Astrocyte of the cerebellum (primary cell): ENCODE data around the gene EEF1A2.
A peak's percentile ranks its signal among the peaks of the same experiment; 100 is the strongest.

ENCODE experiments used
- DNase-seq: peaks from one replicate; pipeline ENCODE4 v3.0.0-alpha.2; 2011; ENCODE audit warnings: low read depth
- H3K4me3 ChIP-seq: 2 replicates; pipeline ENCODE4 v1.5.1; 2011; ENCODE audit warnings: mild to moderate bottlenecking, low read depth, low read length, moderate library complexity
- CTCF ChIP-seq: IDR thresholded peaks from 2 replicates; pipeline ENCODE4 v1.5.1; 2012; ENCODE audit warnings: low read length, low read depth, moderate library complexity, mild to moderate bottlenecking; ENCODE audit errors: missing control alignments
- in situ Hi-C: cut with HindIII; loops from 2 replicates; pipeline ENCODE4 v1.10.0; 2017; ENCODE audit warnings: low sequenced_read_pairs

EEF1A2 gene

GRCh38 chr20:63537525-63538203, 38.8 kb upstream of the EEF1A2 start:
- TF ChIP-seq CTCF, result peak; percentile 81
- in situ Hi-C loops, result loop anchor here (10.0 kb wide), 1 partner anchor 127 kb away; no protein-coding TSS in a partner anchor
- peak; percentile 51 for DNase-seq
- peak overlapping the region; percentile 12 for H3K4me3 ChIP-seq

- peak within 1 kb of the TSS; percentile 12 for H3K4me3 ChIP-seq
- TF ChIP-seq CTCF, result no peak
- in situ Hi-C loops, result loop anchor here (10.0 kb wide), 1 partner anchor 128 kb away; no protein-coding TSS in a partner anchor
- DNase-seq, result no peak
These were observed 38.2 kb upstream of the EEF1A2 start, which contains the start of gene PTK6 for GRCh38 chr20:63536997-63537524. Gene PTK6, minus strand, starts transcription at chr20:63537376. Its CDS starts 62 bp downstream, at chr20:63537314.

GRCh38 chr20:63536241-63536977, 37.5 kb upstream of the EEF1A2 start:
- in situ Hi-C loops, result loop anchor here (10.0 kb wide), 1 partner anchor 128 kb away; no protein-coding TSS in a partner anchor
- H3K4me3 ChIP-seq, result no peak overlapping the region
- DNase-seq, result no peak
- TF ChIP-seq CTCF, result no peak

- in situ Hi-C loops, result loop anchor here (10.0 kb wide), 1 partner anchor 130 kb away; no protein-coding TSS in a partner anchor
- no peak for DNase-seq
- H3K4me3 ChIP-seq, result no peak overlapping the region
- no peak for TF ChIP-seq CTCF
These were observed 36.2 kb upstream of the EEF1A2 start for GRCh38 chr20:63534831-63535651.

- no peak overlapping the region for H3K4me3 ChIP-seq
- no peak for TF ChIP-seq CTCF
- no peak for DNase-seq
- in situ Hi-C loops, result loop anchor here (10.0 kb wide), 1 partner anchor 130 kb away; no protein-coding TSS in a partner anchor
These were observed 35.5 kb upstream of the EEF1A2 start for GRCh38 chr20:63534427-63534830.

GRCh38 chr20:63533871-63534393, 35.0 kb upstream of the EEF1A2 start:
- H3K4me3 ChIP-seq, result no peak overlapping the region
- TF ChIP-seq CTCF, result no peak
- in situ Hi-C loops, result loop anchor here (10.0 kb wide), 1 partner anchor 131 kb away; no protein-coding TSS in a partner anchor
- DNase-seq, result no peak
